HuH-7.5 (cell line): ENCODE data around the gene CHD3.
A peak's percentile ranks its signal among the peaks of the same experiment; 100 is the strongest.
"Not testable (repeated sequence)": the region's sequence is repeated elsewhere in the genome, so short reads cannot be mapped to it uniquely, and the experiment has no call there.

Experiments
- DNase-seq: peaks from one replicate; pipeline ENCODE4 v3.0.0; 2011; ENCODE audit warnings: low spot score

CHD3 gene

DNA sequence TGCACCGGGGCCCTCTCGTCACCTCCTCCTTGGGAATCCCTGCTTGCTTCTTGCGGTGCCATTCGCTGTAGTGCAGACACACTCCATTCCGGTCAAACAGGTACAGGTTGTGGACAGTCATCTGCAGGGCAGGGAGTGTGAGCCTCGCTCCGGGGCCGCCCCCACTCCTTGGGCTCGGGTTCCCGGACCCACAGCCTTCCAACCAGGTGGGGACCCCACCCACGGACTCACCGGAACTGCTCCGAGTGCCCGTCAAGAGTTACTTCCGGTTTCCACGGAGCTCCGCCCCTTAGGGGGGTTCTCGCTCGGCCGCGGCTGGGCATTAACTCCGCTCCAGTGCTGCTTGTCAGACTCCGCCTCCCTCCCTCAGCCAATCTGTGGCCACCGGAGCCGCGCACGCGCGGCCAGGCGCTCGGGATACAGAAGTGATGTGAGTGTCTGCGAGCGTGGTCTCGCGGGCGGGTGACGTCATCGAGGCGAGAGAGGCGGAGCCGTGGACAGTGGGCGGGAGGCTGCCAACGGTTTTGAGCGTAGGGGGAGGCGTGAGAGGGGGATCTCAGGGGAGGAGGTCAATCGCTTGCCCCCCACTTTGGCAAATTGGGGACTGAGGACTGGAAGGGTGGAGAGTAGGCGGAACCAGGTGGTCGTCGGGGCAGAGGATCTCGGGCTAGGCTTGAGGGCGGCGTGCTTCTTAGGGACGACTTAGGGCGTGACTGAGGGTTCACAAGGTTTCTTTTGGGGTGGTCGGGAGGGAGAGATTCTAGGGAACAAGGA lies 43.3 kb downstream of the CHD3 start, which contains the start of the genes CNTROB and TRAPPC1:
TSS of gene CNTROB (plus strand) at position 498 of the 774 bp plus-strand sequence. CDS start 874 bp downstream, outside the sequence.
TSS of gene TRAPPC1 (minus strand) at position 238 of the 774 bp plus-strand sequence. CDS start at position 121, 117 bp downstream.
- DNase-seq, result peak; percentile 98

DNA sequence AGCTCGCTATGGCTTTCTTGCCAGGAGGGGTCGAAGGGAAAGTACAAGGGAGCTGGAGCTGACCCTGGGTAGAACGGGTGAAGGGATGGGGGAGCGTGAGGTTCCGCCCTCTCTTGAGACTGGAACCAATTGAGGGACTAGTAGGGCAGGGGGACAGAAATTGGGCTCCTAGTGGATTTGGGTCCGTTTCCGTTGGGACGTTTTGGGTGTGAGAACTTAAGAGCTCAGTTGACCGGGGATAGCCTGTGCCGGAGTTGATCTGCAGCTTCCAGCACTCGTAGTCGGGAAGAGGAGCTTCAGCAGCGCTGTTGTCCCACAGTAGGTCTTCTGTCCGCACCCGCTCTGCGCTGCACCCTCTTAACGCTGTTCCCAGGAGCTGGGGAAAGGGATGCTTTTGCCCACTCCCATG lies 43.9 kb downstream of the CHD3 start:
- no peak for DNase-seq

DNA sequence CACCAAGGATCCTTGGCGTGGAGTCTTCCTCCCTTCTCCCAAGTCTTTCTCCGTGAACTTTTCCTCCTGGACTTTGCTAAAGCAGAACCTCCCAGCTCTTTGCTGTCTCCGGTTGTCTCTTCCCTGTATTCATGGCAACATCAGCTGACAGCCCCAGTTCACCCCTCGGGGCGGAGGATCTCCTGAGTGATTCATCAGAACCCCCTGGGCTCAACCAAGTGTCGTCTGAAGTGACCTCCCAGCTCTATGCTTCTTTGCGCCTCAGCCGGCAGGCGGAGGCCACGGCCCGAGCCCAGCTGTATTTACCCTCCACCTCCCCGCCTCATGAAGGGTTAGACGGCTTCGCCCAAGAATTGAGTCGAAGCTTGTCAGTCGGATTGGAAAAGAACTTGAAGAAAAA lies 44.4 kb downstream of the CHD3 start:
- peak; percentile 55 for DNase-seq

DNA sequence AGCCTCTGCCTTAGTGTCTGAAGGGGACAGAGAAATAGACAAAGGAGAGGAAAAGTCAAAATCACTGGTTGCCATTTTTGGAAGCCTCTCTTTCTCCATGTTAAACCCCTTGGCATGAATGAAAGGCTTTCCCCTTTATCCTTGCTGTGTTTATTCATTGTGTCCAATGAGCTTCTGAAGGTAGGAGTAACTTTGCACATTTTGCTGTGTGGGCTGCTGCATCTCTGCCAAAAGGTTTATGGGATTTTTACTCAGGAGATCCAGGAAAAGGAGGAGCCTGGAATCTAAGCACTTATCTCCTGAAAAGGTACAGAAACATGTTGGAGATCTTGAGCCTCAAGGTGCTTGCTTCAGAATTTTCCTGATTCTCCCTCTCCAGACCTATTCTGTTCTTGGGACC lies 47.3 kb downstream of the CHD3 start:
- no peak for DNase-seq

DNA sequence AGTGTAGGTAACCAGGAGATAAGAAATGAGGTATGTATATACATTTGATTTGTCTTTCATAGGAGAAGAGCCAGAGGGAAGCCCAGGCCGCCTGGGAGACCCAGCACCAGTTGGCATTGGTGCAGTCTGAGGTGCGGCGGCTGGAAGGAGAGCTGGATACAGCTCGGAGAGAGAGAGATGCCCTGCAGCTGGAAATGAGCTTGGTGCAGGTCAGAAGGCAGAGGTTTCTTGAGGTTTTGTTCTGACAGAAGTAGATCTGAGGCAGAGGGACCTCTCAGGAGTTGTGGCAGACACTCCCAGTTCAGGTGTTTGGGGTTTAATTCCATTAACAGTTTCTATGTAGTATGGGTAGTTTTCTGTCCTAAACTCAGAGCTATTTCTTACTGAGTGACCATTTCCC lies 51.4 kb downstream of the CHD3 start:
- DNase-seq, result no peak

DNA sequence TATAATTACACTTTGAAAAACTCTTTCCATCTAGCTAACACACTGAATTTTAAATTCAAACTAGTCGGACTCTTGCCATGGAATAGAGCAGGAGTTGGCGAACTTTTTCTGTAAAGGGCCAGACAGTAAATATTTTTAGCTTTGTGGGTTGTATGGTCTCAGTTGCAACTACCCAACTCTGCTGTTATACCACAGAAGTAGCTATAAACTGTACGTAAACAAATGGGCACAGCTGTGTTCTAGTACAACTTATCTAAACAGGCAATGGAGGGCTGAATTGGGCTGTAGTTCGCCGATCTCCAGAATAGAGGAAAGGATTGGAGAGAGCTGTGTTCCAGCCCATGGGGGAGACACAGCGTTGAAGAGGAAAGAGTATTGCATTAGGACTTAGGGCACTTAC lies 52.2 kb downstream of the CHD3 start:
- DNase-seq, result no peak

DNA sequence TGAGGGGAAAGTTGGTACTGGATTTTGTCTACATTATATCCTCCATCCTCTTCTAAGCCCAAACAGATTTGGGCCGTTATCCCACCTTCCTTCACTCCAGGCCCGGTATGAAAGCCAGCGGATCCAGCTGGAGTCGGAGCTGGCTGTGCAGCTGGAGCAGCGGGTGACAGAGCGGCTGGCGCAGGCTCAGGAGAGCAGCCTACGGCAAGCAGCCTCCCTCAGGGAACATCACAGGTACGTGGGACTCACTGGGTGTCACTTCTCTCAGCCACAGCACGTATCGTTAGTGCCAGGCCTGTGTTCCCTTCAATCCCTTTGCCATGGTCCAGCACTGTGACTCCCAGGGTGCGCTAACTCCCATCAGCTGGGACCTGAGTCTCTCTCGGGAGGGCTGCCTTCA lies 54.7 kb downstream of the CHD3 start:
- no peak for DNase-seq

DNA sequence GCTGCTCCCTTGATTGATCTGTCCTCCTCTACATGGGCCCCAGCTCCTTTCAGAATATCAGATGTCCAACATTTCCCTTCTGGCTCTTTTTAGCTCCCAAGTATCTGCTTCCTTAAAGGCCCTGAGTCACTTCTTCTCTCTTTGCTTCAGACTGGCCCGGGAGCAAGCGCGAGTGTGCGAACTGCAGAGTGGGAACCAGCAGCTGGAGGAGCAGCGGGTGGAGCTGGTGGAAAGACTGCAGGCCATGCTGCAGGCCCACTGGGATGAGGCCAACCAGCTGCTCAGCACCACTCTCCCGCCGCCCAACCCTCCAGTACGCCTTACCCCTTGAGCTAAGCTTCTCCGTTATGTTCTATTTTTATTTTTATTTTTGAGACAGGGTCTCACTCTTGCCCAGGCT lies 55.7 kb downstream of the CHD3 start:
- DNase-seq, result no peak

DNA sequence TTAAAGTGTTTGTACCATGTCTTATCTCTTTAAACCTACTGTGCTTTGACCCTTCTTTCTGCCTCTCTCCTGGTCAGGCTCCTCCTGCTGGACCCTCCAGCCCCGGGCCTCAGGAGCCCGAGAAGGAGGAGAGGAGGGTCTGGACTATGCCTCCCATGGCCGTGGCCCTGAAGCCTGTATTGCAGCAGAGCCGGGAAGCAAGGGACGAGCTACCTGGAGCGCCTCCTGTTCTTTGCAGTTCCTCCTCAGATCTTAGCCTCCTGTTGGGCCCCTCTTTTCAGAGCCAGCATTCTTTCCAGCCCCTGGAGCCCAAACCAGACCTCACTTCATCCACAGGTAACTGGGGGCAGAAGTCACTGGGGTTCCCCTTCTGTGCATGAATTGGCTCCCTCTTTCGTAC lies 57.1 kb downstream of the CHD3 start:
- no peak for DNase-seq

DNA sequence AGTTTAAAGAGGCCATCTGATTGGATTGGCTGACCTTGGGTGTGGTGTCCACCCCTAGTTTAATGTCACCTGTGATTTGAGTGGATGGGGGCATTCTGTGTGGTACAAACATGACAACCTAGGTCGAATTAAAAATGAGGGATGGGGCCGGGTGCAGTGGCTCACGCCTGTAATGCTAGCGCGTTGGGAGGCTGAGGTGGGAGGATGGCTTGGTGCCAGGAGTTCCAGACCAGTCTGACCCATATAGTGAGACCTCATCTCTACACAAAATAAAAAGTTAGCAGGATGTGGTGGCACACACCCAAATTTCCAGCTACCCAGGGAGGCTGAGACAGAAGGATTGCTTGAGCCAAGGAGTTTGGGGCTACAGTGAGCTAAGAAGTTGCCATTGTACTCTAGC lies 57.9 kb downstream of the CHD3 start:
- DNase-seq, result no peak

DNA sequence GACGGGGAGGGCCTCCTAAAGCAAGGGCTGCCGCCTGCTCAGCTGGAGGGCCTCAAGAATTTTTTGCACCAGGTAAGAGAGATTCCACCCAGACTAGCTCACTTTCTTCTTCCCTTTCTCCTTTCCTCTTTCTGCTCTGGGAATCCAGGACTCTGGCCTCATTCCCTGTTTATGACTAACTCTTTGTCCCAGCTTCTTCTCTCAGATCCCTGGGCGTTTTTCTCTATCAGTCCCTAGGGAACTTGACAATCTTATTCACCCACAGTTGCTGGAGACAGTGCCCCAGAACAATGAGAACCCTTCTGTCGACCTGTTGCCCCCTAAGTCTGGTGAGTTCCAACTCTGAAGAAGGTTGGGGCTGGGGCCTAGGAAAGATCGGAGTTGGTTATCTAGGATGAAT lies 59.1 kb downstream of the CHD3 start:
- no peak for DNase-seq

DNA sequence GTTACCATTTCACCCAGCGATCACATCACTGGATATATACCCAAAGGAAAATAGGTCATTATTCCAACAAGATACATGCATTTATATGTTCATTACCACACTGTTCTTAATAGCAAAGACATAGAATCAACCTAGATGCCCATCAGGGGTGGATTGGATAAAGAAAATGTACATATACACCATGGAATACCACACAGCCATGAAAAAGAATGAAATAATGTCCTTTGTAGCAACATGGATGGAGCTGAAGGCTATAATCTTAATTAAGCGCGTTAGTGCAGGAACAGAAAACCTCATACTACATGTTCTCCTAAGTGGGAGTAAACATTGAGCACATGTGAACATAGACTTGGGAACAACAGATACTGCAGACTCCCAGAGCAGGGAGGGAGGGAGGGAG lies 62.0 kb downstream of the CHD3 start:
- DNase-seq, result no peak

DNA sequence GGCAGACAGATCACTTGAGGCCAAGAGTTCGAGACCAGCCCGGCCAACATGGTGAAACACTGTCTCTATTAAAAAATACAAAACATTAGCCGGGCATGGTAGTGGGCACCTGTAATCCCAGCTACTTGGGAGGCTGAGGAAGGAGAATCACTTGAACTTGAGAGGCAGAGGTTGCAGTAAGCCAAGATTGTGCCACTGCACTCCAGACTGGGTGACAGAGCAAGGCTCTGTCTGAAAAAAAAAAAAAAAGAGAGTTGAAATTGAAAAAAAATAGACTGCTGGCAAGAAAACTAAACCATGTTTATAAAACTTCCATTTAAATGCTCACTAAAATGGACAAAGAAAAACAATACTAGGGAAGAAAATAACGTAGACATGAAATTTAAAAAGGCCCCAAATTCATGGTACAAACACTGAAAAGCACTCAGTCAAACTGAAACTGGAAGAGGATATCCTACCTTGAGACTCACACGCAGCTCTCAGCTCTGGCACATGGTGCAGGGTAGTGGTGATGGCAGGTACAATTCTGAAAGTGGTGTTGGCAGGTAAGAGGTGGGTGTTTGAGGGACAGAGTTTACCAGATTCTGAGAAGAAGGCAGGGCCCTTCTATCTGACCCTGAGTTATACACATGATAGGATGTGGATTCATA lies 62.7 kb downstream of the CHD3 start:
- no peak for DNase-seq

DNA sequence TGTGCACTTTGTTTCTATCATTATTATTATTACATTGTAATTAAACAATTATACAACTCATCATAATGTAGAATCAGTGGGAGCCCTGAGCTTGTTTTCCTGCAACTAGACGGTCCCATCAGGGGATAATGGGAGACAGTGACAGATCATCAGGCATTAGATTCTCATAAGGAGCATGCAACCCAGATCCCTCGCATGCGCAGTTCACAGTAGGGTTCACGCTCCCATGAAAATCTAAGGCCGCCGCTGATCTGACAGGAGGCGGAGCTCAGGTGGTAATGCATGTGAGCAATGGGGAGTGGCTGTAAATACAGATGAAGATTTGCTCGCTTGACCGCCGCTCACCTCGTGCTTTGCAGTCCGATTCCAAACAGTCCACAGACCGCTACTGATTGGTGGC lies 64.7 kb downstream of the CHD3 start:
- DNase-seq, result not testable (repeated sequence)

DNA sequence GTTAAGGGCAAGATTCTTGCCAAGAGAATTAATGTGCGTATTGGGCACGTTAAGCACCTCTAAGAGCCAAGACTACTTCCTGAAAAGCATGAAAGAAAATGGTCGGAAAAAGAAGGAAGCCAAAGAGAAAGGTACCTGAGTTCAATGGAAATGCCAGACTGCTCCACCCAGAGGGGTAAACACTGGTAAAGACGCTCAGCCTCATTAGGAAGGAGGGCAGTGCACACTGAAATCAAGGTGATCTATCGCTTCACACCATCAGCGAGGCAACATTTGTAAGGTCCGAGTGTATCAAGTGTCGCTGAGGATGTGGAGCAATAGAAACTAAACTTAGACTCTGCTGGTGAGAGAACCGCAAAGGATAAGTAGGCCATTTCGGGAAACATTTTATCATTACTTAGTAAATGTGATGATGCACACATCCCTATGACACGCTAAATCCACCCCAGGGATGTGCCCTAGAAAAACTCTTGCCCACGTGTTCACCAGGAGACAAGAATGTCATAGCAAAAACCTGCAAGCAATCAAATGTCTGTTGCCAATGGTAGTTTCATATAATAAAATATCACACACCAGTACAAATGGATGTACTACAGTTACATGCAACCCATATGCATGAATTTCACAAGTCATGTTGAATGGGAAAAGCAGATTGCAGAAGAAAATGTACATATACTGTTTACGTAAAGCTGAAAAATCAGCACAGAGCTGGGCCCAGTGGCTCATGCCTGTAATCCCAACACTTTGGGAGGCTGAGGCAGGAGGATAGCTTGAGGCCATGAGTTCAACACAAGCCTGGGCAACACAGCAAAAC lies 67.0 kb downstream of the CHD3 start:
- DNase-seq, result no peak

DNA sequence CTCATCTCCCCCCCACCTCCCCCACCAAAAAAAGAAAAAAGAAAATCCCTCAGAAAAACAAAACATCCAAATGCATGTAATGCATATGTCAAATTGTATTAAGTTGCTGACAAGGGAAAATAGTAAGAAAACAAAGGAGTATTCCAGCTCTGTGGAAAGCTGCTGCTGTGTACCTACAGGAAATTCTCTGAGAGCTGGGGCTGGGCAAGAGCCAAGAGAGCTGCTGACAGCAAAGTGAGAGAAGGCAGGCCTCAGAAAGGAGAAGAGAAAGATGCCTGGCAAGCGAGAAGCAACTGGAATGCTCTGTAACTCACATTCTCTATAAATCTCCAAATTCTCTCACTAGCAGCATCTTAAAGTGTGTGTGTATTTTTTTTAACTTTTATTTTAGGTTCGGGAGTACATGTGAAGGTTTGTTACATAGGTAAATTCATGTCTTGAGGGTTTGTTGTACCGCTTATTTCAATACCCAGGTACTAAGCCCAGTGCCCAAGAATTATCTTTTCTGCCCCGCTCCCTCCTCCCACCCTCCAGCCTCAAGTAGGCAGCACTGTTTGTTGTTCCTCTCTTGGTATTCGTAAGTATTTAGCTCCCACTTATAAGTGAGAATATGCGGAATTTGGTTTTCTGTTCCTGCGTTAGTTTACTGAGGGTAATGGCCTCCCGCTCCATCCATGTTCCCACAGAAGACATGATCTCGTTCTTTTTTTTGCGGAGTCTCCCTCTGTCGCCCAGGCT lies 67.8 kb downstream of the CHD3 start:
- no peak for DNase-seq

DNA sequence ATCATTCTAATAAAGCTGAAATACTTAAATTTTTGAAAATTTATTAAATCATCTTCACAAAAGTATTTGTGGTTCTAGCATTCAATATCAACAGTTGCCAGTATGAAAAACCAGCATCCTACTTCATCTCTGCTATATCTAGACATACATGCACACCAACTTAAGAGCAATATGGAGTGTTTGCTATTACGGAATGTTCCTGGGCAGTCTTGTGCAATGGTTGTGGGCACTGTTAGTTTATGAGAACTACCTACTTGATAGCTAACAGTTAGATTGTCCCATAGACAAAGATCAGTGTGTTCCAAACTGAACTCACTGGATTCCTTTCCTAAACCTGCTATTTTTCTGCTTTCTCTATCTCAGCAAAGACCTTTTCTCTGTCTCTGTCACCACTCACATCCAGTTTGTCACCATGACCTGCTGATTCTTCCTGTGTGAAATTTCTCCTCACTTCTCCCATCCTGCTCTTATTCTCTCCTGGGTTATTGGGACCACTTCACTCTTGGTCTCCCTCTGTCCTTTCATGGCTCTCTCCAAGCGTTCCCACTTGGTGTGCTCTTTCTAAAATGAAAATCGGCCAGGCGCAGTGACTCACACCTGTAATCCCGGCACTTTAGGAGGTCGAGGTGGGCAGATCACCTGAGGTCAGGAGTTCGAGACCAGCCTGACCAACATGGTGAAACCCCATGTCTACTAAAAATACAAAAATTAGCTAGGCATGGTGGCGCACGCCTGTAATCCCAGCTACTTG lies 71.1 kb downstream of the CHD3 start:
- no peak for DNase-seq

DNA sequence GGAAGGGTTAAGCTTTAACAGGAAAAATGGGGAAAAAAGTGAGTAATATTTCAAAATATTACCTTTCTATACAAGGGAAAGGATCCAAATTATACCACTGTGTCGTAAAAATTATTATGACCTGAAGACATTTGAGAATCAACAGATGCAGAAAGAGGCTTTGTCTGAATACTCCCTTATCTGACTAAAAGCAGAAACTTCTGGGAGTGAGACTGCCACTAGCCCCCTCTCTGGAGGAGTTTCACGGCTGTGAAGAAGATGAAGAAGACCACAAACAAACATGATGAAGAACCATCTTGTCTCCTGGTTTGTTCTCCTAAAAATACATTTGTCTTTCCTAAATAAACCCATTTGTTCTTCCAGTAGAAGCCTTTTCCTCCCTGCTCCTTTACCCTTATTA lies 72.8 kb downstream of the CHD3 start:
- no peak for DNase-seq
